Measurements from ENCODE around the gene NIFK.

Gene NIFK

DNA sequence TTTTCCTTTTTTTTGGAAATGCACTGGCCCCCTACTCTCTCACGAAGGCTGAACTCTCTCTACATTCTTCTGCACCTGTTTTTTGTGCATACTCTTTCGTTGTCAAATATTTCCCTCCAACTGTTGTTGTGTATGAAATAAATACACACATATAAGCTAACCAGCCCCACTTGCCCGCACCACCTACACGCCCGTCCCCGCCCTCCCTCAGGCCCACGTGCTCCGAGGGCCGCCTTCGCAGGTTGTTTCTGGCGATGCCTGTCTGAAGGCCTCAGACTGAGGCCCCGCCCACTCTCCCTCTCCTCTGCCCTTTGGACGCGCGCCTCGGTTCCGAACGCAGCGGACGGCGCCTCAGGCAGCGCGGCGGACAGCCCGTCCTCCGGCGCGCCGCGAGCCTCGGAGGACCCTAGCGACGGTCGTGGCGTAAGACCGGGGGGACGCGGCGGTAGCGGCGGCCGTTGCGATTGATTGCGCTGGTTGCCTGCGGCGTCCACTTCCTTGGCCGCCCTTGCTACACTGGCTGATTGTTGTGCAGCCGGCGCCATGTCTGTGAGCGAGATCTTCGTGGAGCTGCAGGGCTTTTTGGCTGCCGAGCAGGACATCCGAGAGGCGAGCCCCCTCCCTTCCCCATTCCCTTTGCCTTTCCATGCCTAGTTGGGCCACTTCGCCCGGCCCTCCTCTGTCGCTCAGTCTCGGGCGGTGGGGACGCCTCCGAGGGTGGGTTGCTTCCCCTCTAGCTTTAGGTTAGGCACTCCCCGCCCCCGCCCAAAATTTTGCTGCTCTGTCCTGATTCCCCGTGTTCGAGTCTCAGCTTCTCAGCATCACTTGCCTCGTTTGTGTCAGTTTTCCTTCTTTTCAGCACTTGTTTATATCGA lies 18.8 kb upstream of the NIFK start, which contains the start of gene TSN (continued):
- TF ChIP-seq FEZF1 (tag by site-specific recombination; IDR thresholded peaks at IDR 0.05): no peak; the same call in none of the 2 replicates
- TF ChIP-seq, protein P1, sequence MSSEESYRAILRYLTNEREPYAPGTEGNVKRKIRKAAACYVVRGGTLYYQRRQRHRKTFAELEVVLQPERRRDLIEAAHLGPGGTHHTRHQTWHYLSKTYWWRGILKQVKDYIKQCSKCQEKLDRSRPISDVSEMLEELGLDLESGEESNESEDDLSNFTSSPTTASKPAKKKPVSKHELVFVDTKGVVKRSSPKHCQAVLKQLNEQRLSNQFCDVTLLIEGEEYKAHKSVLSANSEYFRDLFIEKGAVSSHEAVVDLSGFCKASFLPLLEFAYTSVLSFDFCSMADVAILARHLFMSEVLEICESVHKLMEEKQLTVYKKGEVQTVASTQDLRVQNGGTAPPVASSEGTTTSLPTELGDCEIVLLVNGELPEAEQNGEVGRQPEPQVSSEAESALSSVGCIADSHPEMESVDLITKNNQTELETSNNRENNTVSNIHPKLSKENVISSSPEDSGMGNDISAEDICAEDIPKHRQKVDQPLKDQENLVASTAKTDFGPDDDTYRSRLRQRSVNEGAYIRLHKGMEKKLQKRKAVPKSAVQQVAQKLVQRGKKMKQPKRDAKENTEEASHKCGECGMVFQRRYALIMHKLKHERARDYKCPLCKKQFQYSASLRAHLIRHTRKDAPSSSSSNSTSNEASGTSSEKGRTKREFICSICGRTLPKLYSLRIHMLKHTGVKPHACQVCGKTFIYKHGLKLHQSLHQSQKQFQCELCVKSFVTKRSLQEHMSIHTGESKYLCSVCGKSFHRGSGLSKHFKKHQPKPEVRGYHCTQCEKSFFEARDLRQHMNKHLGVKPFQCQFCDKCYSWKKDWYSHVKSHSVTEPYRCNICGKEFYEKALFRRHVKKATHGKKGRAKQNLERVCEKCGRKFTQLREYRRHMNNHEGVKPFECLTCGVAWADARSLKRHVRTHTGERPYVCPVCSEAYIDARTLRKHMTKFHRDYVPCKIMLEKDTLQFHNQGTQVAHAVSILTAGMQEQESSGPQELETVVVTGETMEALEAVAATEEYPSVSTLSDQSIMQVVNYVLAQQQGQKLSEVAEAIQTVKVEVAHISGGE (tag by site-specific recombination; conservative IDR thresholded peaks at IDR 0.05; ENCODE audit: low read depth): no peak
- 0 out of 2 replicates have a peak, but pooled peaks have one; percentile 36 for TF ChIP-seq ZNF2 (tag by site-specific recombination; IDR thresholded peaks at IDR 0.05)
- TF ChIP-seq ZFP37 (tag by site-specific recombination; IDR thresholded peaks at IDR 0.05): peak; percentile 63; the same call in 1 of the 2 replicates
- peak; percentile 77 for TF ChIP-seq ZBTB17 (tag by site-specific recombination; IDR thresholded peaks at IDR 0.05)
- no peak for TF ChIP-seq ZNF768 (tag by site-specific recombination; IDR thresholded peaks at IDR 0.05)
- TF ChIP-seq WT1 (tag by site-specific recombination; IDR thresholded peaks at IDR 0.05): no peak; the same call in 1 of the 2 replicates
- no peak for TF ChIP-seq ZNF140 (tag by site-specific recombination; IDR thresholded peaks at IDR 0.05)
- TF ChIP-seq, protein P2, sequence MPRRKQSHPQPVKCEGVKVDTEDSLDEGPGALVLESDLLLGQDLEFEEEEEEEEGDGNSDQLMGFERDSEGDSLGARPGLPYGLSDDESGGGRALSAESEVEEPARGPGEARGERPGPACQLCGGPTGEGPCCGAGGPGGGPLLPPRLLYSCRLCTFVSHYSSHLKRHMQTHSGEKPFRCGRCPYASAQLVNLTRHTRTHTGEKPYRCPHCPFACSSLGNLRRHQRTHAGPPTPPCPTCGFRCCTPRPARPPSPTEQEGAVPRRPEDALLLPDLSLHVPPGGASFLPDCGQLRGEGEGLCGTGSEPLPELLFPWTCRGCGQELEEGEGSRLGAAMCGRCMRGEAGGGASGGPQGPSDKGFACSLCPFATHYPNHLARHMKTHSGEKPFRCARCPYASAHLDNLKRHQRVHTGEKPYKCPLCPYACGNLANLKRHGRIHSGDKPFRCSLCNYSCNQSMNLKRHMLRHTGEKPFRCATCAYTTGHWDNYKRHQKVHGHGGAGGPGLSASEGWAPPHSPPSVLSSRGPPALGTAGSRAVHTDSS (tag by site-specific recombination; IDR thresholded peaks at IDR 0.05): no peak
- TF ChIP-seq, protein P3, sequence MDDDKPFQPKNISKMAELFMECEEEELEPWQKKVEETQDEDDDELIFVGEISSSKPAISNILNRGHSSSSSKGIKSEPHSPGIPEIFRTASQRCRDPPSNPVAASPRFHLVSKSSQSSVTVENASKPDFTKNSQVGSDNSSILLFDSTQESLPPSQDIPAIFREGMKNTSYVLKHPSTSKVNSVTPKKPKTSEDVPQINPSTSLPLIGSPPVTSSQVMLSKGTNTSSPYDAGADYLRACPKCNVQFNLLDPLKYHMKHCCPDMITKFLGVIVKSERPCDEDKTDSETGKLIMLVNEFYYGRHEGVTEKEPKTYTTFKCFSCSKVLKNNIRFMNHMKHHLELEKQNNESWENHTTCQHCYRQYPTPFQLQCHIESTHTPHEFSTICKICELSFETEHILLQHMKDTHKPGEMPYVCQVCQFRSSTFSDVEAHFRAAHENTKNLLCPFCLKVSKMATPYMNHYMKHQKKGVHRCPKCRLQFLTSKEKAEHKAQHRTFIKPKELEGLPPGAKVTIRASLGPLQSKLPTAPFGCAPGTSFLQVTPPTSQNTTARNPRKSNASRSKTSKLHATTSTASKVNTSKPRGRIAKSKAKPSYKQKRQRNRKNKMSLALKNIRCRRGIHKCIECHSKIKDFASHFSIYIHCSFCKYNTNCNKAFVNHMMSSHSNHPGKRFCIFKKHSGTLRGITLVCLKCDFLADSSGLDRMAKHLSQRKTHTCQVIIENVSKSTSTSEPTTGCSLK (tag by site-specific recombination; IDR thresholded peaks at IDR 0.05): no peak
- TF ChIP-seq, protein P4, sequence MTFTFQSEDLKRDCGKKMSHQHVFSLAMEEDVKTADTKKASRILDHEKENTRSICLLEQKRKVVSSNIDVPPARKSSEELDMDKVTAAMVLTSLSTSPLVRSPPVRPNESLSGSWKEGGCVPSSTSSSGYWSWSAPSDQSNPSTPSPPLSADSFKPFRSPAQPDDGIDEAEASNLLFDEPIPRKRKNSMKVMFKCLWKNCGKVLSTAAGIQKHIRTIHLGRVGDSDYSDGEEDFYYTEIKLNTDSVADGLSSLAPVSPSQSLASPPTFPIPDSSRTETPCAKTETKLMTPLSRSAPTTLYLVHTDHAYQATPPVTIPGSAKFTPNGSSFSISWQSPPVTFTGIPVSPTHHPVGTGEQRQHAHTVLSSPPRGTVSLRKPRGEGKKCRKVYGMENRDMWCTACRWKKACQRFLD (tag by site-specific recombination; IDR thresholded peaks at IDR 0.05): no peak
- no peak for TF ChIP-seq HOXA7 (CRISPR knock-in tag; IDR thresholded peaks at IDR 0.05; ENCODE audit: borderline replicate concordance)
- no peak for TF ChIP-seq ZNF174 (tag by site-specific recombination; IDR thresholded peaks at IDR 0.05)
- no peak for TF ChIP-seq IKZF3 (tag by site-specific recombination; IDR thresholded peaks at IDR 0.05)
- no peak for TF ChIP-seq GFI1B (tag by site-specific recombination; IDR thresholded peaks at IDR 0.05)
- TF ChIP-seq SP3 (tag by site-specific recombination; IDR thresholded peaks at IDR 0.05): peak; percentile 93
- TF ChIP-seq ZNF747 (tag by site-specific recombination; IDR thresholded peaks at IDR 0.05): no peak
- TF ChIP-seq ZNF510 (tag by site-specific recombination; IDR thresholded peaks at IDR 0.05; ENCODE audit: insufficient replicate concordance): no peak

All from HEK293 (cell line).